HCT116 (cell line): Measurements from ENCODE around the gene KMT2E. TPM values are rescaled to one million over a fixed set of nuclear protein-coding genes. Genes with fewer than 3 reads are reported as not detected.

Experiments used
- ATAC-seq: fragments of 200-7000 bp; cut with Tn5 transposase; 2 replicates; pipeline ENCODE4 v1.9.1; 2020; ENCODE audit warnings: mild to moderate bottlenecking, moderate library complexity
- BruUV-seq: library from RNA; stranded (reverse); fragments of 400-500 nt; replicated peaks from 2 replicates; lab custom pipeline; 2021; lab: Mats Ljungman, UMichigan
- CTCF ChIA-PET: fragments of 300-600 bp; sonication (Branson Sonifier 250); formaldehyde crosslinking; loops from one replicate; lab custom pipeline; 2021; ENCODE audit warnings: antibody characterized with exemption; lab: Charles Lee
- POLR2A ChIA-PET: fragments of 300-600, 350-600 bp; sonication (Branson Sonifier 250); formaldehyde crosslinking; loops from one replicate; lab custom pipeline; 2021; ENCODE audit warnings: antibody characterized with exemption; lab: Charles Lee
- RAD21 ChIA-PET, 2 experiments: fragments of 300-600 bp; sonication (Branson Sonifier 250); formaldehyde crosslinking; loops; one replicate each; lab custom pipeline; 2023; ENCODE audit warnings: low total read pairs in 2 of 2; ENCODE audit not compliant: uncharacterized antibody in 2 of 2, unreplicated experiment in 2 of 2, low non-redundant PET in 1 of 2; lab: Charles Lee
- DNase-seq: peaks from one replicate; pipeline ENCODE4 v3.0.0-alpha.2; 2010; ENCODE audit warnings: low read depth, low spot score
- H2AFZ ChIP-seq: fragments of 200-600 bp; shearing (Covaris generic), sonication (generic); 2 replicates; pipeline ENCODE4 v1.6.1; 2017; ENCODE audit warnings: low read depth, mixed run types, mixed read lengths, antibody characterized with exemption, low read length; ENCODE audit not compliant: poor library complexity, severe bottlenecking
- H3K27ac ChIP-seq: 2 replicates; pipeline ENCODE4 v1.5.1; 2012; ENCODE audit warnings: low read depth, low read length
- H3K27me3 ChIP-seq: fragments of 200-600 bp; sonication (generic); 2 replicates; pipeline ENCODE4 v1.6.1; 2016; ENCODE audit warnings: mixed run types, low read length, mixed read lengths; ENCODE audit not compliant: insufficient read depth
- H3K36me3 ChIP-seq, 2 experiments: fragments of 200-500 bp in 1 of 2; fragments of 200-600 bp in 1 of 2; sonication (Bioruptor generic) in 1 of 2; sonication (generic) in 1 of 2; 2 replicates each; pipeline versions ENCODE4 v1.5.1 to v1.6.1; 2014 to 2016; ENCODE audit warnings: low read length in 2 of 2, inconsistent platforms in 1 of 2, mixed read lengths in 1 of 2, mixed run types in 1 of 2; ENCODE audit not compliant: insufficient read depth in 2 of 2, control insufficient read depth in 1 of 2
- H3K4me1 ChIP-seq, 2 experiments: fragments of 200-600 bp in 1 of 2; sonication (generic) in 1 of 2; 2 replicates each; pipeline versions ENCODE4 v1.5.1 to v1.6.1; 2012 to 2017; ENCODE audit warnings: low read length in 2 of 2, inconsistent platforms in 1 of 2, mild to moderate bottlenecking in 1 of 2, mixed read lengths in 1 of 2, mixed run types in 1 of 2, moderate library complexity in 1 of 2; ENCODE audit not compliant: insufficient read depth in 2 of 2, control insufficient read depth in 1 of 2
- H3K4me2 ChIP-seq: fragments of 200-600 bp; sonication (generic); 2 replicates; pipeline ENCODE4 v1.6.1; 2017; ENCODE audit warnings: mixed run types, low read length, mixed read lengths
- H3K4me3 ChIP-seq, 2 experiments: fragments of 200-600 bp in 1 of 2; sonication (generic) in 1 of 2; replicated peaks in 1 of 2; 2 replicates each; pipeline ENCODE4 v1.5.1; 2011 to 2016; ENCODE audit warnings: low read length in 2 of 2, control low read depth in 1 of 2, low read depth in 1 of 2, mild to moderate bottlenecking in 1 of 2, mixed read lengths in 1 of 2, mixed run types in 1 of 2
- H3K79me2 ChIP-seq: fragments of 200-600 bp; sonication (generic); 2 replicates; pipeline ENCODE4 v1.6.1; 2017; ENCODE audit warnings: mild to moderate bottlenecking, mixed run types, low read length, moderate library complexity, mixed read lengths; ENCODE audit not compliant: insufficient read depth
- H3K9ac ChIP-seq: fragments of 200-600 bp; sonication (generic); 2 replicates; pipeline ENCODE4 v1.6.1; 2016; ENCODE audit warnings: low read length, mixed read lengths
- H3K9me2 ChIP-seq: fragments of 200-600 bp; sonication (generic), shearing (Covaris generic); 2 replicates; pipeline ENCODE4 v1.6.1; 2017; ENCODE audit warnings: mixed run types, mild to moderate bottlenecking, moderate library complexity; ENCODE audit not compliant: insufficient read depth
- H3K9me3 ChIP-seq, 2 experiments: fragments of 200-500 bp in 1 of 2; fragments of 200-600 bp in 1 of 2; sonication (Bioruptor generic) in 1 of 2; sonication (generic) in 1 of 2; 2 replicates each; pipeline ENCODE4 v1.6.1; 2014 to 2017; ENCODE audit warnings: low read length in 2 of 2, mixed read lengths in 2 of 2, inconsistent platforms in 1 of 2, low read depth in 1 of 2, mild to moderate bottlenecking in 1 of 2, mixed run types in 1 of 2, moderate library complexity in 1 of 2; ENCODE audit not compliant: control insufficient read depth in 1 of 2, insufficient read depth in 1 of 2
- H4K20me1 ChIP-seq: fragments of 200-600 bp; sonication (generic), shearing (Covaris generic); 2 replicates; pipeline ENCODE4 v1.6.1; 2017; ENCODE audit warnings: mixed run types, mild to moderate bottlenecking, moderate library complexity; ENCODE audit not compliant: insufficient read depth
- FOSL1 ChIP-seq: IDR thresholded peaks from 2 replicates; pipeline ENCODE4 v1.6.1; 2012; ENCODE audit warnings: low read depth
- REST ChIP-seq: IDR thresholded peaks from 2 replicates; pipeline ENCODE4 v1.6.1; 2012; ENCODE audit warnings: low read depth
- ZBTB33 ChIP-seq: IDR thresholded peaks from 2 replicates; pipeline ENCODE4 v1.6.1; 2011; ENCODE audit warnings: mild to moderate bottlenecking, low read length, moderate library complexity; ENCODE audit not compliant: insufficient replicate concordance; ENCODE audit errors: extremely low read depth
- intact Hi-C: fragments of 100-400 bp; cut with micrococcal nuclease; formaldehyde crosslinking; loops from 2 replicates; pipeline ENCODE4 v1.10.0; 2022
- total RNA-seq: library from RNA; stranded (reverse); gene quantifications from one replicate; pipeline ENCODE4 v1.2.1, GENCODE V29; 2021; ENCODE audit not compliant: unreplicated experiment

KMT2E gene
- total RNA-seq, 1 experiment from 2014 or later: 39.8 TPM

- ChIA-PET RAD21 (no interaction called here), CTCF (no interaction called here), POLR2A (no interaction called here)
- no peaks in the 10 kb centered on the region for H3K9me3 ChIP-seq
- no peaks in the 10 kb centered on the region for H3K27me3 ChIP-seq
- no peaks in the 10 kb centered on the region for H3K9me2 ChIP-seq
- H3K4me1 ChIP-seq: peaks cover 18 to 62% of the 10 kb centered on the region in 2 experiments
- no TSS peak for BruUV-seq
- no peak overlapping the region for H3K9ac ChIP-seq
- peaks cover 19% of the 10 kb centered on the region; the same call in 1 of the 2 replicates for H4K20me1 ChIP-seq
- DNase-seq (no peak), ATAC-seq (no peak)
- no peak overlapping the region for H2AFZ ChIP-seq
- no peak for TF ChIP-seq ZBTB33
- no peak for TF ChIP-seq FOSL1
- TF ChIP-seq REST: no peak
- intact Hi-C loops: no loop called here
- no peak overlapping the region for H3K27ac ChIP-seq
- H3K36me3 ChIP-seq: no peaks in the 10 kb centered on the region
- H3K4me3 ChIP-seq: no peak overlapping the region
- H3K79me2 ChIP-seq: no peaks in the 10 kb centered on the region; the same call in none of the 2 replicates
- no peak overlapping the region for H3K4me2 ChIP-seq
Measured at GRCh38 chr7:105007298-105007697, 6.7 kb upstream of the KMT2E start.
